Rectal smooth muscle tissue (tissue), 1 donor: ENCODE data around the gene MTHFSD.
A peak's percentile ranks its signal among the peaks of the same experiment; 100 is the strongest.

Experiments
- H3K27ac ChIP-seq: one replicate; pipeline ENCODE4 v1.7.0; 2013; ENCODE audit warnings: low read depth, low read length, inconsistent platforms
- H3K27me3 ChIP-seq: one replicate; pipeline ENCODE4 v1.7.0; 2013; ENCODE audit warnings: low read length; ENCODE audit not compliant: control insufficient read depth, insufficient read depth
- H3K36me3 ChIP-seq: one replicate; pipeline ENCODE4 v1.7.0; 2013; ENCODE audit warnings: low read length; ENCODE audit not compliant: control insufficient read depth, insufficient read depth
- H3K4me1 ChIP-seq: one replicate; pipeline ENCODE4 v1.7.0; 2013; ENCODE audit warnings: low read length; ENCODE audit not compliant: control insufficient read depth, insufficient read depth
- H3K4me3 ChIP-seq: one replicate; pipeline ENCODE4 v1.7.0; 2013; ENCODE audit warnings: low read length
- H3K9ac ChIP-seq: one replicate; pipeline ENCODE4 v1.7.0; 2013; ENCODE audit warnings: low read length

The MTHFSD gene

DNA sequence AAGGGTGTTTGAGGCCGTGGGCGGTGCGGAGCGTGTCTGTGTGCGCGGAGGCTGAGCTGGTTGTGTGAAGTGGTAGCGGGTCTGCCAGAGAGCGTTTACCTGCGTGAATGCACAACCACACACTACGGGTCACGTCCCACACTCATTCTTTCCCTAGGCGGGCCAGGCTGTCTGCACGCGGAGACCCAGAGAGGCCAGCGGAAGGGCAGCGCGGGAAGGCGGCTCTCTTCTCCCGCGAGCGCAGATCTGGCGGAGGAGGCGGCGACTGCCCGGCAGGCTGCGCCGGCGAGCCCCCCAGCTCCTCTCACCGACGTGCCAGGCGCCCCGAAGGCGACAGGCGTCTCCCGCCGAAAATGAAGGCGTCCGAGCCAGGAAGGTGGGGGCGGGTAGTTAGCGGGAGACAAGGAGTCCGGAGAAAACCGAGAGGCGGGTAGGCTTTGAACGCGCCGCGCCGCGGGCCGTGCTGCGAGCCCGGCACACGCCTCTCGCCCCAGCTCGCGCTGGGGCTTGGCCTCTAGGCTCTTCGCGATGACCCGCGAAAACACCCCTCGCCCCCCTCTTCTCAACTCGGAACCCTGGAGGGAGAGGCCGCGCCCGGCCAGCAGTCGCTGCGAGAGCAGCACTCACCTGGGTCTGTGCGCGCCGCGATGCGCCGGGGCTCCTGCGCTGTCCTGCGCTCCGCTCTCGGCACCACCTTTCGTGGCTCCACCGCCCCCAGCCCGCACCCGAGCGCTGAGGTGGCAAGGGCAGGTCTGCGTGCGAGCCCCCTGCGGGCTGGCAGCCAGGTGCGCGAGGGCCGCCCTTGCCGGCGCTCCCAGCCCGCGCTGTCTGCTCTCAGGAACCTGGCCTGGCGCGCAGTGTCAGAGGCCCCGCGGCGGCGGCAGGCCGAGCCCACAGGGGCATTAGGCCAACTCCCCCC lies 46.7 kb downstream of the MTHFSD start:
- peaks cover 13% of the 10 kb centered on the region for H3K27me3 ChIP-seq
- peak overlapping the region; percentile 66 for H3K4me3 ChIP-seq
- no peaks in the 10 kb centered on the region for H3K36me3 ChIP-seq
- H3K9ac ChIP-seq = peak overlapping the region; percentile 74
- peak overlapping the region; percentile 99 for H3K27ac ChIP-seq
- H3K4me1 ChIP-seq = no peaks in the 10 kb centered on the region

- Histone ChIP-seq H3K9ac (peak overlapping the region; percentile 74), H3K36me3 (no peaks in the 10 kb centered on the region), H3K27ac (peak overlapping the region; percentile 99), H3K4me3 (peak overlapping the region; percentile 66), H3K27me3 (peaks cover 12% of the 10 kb centered on the region), H3K4me1 (peaks cover 4% of the 10 kb centered on the region)
These were observed 47.6 kb downstream of the MTHFSD start for GRCh38 chr16:86507173-86508027.

- Histone ChIP-seq H3K4me3 (peak overlapping the region; percentile 66), H3K27me3 (peaks cover 12% of the 10 kb centered on the region), H3K36me3 (no peaks in the 10 kb centered on the region), H3K27ac (peak overlapping the region; percentile 99), H3K9ac (peak overlapping the region; percentile 32), H3K4me1 (peaks cover 8% of the 10 kb centered on the region)
These were observed 48.9 kb downstream of the MTHFSD start for GRCh38 chr16:86505899-86506864.

DNA sequence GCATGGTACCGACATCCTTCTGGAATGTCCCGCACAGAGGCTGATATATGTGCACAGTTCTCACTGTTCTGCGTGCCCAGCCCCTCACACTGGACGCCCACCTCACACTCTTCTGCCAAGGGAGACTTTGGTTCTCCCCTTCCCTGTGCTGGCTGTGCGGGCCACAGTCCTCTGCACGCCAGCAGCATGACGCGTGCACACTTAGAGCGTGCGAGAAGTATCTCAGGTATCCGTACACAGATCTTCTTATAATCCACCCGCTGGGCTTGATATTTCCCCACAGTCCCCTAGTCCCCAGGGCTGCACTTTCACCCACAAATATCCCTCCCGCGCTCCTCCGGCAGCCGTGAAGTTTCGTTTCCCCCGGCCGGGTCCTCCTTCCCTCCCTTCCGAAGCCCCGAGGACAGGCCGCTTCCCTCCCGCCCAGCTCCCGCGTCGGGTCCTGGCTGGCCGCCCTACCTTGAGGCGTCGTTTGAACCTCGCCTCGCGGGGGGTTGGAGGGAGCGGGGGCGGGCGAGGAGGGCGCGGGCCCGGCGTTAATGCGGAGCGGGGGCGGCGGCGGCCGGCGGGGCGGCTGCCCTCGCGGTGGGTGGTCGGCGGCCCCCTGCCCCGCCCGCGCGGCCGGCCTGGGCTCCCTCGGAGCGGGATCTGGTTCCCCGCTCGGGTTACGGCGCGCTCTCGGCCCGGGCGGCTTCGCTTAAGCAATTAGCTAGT lies 49.7 kb downstream of the MTHFSD start:
- H3K4me3 ChIP-seq = peak overlapping the region; percentile 75
- H3K4me1 ChIP-seq = peaks cover 13% of the 10 kb centered on the region
- peaks cover 9% of the 10 kb centered on the region for H3K27me3 ChIP-seq
- H3K27ac ChIP-seq = peak overlapping the region; percentile 99
- no peaks in the 10 kb centered on the region for H3K36me3 ChIP-seq
- peak overlapping the region; percentile 63 for H3K9ac ChIP-seq

GRCh38 chr16:86504315-86505184 lies 50.5 kb downstream of the MTHFSD start:
- Histone ChIP-seq H3K4me1 (peaks cover 13% of the 10 kb centered on the region), H3K9ac (peak overlapping the region; percentile 63), H3K36me3 (no peaks in the 10 kb centered on the region), H3K4me3 (peak overlapping the region; percentile 75), H3K27me3 (peaks cover 9% of the 10 kb centered on the region), H3K27ac (peak overlapping the region; percentile 99)

GRCh38 chr16:86503830-86504229 lies 51.2 kb downstream of the MTHFSD start:
- Histone ChIP-seq H3K4me3 (peak overlapping the region; percentile 75), H3K9ac (no peak overlapping the region), H3K36me3 (no peaks in the 10 kb centered on the region), H3K27ac (peak overlapping the region; percentile 99), H3K27me3 (peaks cover 9% of the 10 kb centered on the region), H3K4me1 (peaks cover 15% of the 10 kb centered on the region)

DNA sequence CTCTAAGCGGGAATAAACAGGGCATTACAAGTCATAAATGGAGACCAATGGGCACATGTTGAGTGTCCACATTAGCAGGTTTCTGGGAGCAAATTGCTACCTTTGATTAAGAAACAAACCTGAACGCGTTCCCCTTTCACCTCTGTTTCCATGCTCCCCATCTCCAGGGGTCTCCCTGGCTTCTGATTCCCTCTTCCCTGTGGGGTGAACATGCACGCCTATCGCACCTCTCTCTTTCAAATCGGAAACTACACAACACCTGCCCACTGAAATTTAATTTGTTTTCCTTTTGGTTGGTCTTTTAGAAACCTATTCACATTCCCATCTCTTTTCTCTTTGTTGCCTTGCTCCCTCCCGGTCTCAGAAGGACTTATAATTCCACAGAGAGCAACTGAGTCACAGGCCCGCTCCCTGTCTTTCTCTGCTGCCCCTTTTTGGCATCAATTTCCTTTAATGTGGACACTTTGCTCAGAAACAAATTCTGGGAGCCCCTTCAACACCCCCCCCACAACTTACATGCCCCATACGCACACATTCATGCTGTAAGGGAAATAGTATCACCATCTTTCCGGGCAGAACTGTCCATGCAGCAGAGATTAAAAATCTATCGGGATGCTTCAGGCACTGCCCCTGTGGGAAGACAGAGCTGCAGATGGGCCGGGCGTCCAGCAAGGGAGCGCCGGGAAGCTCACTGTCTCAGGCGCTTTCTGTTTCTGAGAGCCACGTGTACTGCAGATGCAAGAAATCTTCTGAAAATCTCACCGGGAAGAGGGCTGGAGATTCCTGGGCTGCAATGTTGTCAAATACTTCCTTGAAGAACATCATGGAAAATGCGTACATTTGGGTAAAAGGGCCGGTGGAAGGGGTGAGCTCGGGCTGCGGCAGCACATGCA lies 51.9 kb downstream of the MTHFSD start:
- H3K9ac ChIP-seq = peak overlapping the region; percentile 16
- peak overlapping the region; percentile 99 for H3K27ac ChIP-seq
- H3K4me3 ChIP-seq = peak overlapping the region; percentile 49

DNA sequence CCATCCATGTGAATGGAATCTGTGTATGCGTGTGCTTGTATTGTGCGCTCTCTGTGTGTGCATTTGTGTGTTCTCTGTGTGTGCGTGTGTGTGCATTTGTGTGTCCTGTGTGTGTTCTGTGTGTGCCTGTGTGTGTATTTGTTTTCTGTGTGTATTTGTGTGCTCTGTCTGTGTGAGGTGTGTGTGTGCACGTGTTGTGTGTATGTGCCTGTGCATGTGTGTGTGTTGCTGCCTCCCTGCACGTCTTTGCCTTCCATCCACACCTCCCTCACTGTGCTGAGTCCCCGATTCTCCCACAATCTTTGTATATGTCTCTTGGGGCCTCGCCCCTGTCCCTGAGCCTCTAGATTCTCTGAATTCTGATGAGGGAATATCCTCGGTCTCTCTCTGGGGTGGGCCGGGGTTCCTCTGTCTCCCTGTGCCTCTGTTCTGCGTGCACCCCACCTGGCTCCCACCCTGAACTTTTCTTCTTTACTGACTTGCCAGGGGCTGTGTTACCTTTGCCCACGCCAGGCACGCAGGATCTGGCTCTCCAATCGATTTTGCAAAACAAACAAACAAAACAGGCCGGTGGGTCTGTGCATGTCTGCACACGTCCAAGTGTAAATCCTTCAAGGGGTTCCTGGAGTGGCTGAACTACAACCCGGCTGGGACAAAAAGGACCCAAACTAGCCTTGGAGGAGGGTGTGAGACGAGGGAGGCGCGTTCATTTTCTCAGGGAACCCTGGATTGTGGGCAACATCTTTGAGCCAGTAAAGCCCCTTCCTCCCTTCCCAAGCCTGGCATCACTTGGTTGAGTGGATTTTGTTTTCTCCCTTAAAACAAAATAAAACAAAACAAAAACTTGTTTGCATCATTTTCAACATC lies 52.8 kb downstream of the MTHFSD start:
- H3K27ac ChIP-seq = peak overlapping the region; percentile 99
- peaks cover 15% of the 10 kb centered on the region for H3K4me1 ChIP-seq
- H3K36me3 ChIP-seq = no peaks in the 10 kb centered on the region
- peak overlapping the region; percentile 54 for H3K4me3 ChIP-seq
- peak overlapping the region; percentile 10 for H3K9ac ChIP-seq
- H3K27me3 ChIP-seq = peaks cover 3% of the 10 kb centered on the region

More for the DNA sequence above, 51.9 kb downstream of the MTHFSD start:
- peaks cover 9% of the 10 kb centered on the region for H3K27me3 ChIP-seq
- H3K4me1 ChIP-seq = peaks cover 15% of the 10 kb centered on the region
- no peaks in the 10 kb centered on the region for H3K36me3 ChIP-seq

DNA sequence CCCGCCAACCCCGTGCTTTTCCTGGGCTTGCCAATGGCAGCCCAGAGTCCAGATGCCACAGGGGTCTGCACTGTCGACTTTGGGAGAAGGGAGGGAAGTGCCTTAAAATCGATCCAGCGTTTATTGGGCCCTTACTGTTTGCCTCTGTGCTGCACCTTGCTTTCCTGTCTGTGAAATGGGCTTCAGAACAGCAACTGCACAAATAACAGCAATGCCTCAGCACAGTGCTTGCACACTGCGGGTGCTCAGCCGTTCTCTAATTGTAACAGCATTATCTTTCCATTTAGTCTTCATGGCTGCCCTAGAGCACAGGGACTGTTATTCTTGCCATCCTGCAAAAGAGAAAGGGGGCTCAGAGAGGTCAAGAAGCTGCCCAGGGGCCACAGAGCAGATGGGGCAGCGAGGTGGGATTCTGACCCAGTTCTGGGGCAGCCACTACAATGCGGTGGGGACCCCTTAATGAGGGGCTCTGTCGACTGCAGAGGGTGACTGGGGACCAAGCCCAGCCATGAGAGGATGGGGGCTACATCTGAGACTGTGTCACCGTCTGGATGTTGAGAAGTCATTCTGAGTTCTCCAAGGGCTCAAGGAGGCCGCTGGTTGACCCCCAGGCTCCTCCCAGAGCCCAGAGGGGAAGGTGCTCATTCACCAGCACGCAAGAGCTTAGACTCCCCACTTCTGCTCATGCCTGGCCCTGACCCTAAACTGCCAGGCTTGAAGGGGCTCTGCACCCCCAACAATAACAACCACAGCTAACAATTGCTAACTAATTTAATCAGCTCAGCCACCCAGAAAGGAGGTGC lies 54.1 kb downstream of the MTHFSD start:
- H3K27me3 ChIP-seq = peaks cover 3% of the 10 kb centered on the region
- no peaks in the 10 kb centered on the region for H3K36me3 ChIP-seq
- H3K27ac ChIP-seq = peak overlapping the region; percentile 99
- H3K9ac ChIP-seq = no peak overlapping the region
- H3K4me3 ChIP-seq = peak overlapping the region; percentile 37
- H3K4me1 ChIP-seq = peaks cover 15% of the 10 kb centered on the region
